T1000 (cell line): ENCODE data around the gene URB1.
"Not testable (repeated sequence)": the region's sequence is repeated elsewhere in the genome, so short reads cannot be mapped to it uniquely, and the experiment has no call there.

ENCODE experiments used
- DNase-seq: peaks from one replicate; lab custom pipeline; 2025; ENCODE audit warnings: mixed read lengths; lab: John Stamatoyannopoulos, UW

Gene URB1

DNA sequence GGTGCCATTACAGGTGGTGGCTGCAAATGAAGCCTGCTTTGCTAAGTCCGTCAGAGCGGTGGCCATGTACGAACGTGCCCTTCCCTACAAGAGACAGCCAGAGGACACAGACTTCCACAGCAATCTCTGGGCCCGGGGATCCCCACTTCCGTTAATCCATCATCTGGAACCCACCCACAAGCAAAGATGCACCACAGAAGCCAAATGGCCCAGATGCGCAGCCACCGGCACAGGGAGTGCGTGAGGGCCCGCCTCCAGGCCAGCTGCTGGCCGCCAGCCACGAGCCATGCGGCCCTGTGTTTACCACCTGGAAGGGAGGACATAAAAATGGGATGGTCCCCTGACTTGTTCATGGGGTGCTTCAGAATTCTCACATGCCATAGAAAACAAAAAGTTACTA lies 72.1 kb downstream of the URB1 start:
- DNase-seq, result no peak

DNA sequence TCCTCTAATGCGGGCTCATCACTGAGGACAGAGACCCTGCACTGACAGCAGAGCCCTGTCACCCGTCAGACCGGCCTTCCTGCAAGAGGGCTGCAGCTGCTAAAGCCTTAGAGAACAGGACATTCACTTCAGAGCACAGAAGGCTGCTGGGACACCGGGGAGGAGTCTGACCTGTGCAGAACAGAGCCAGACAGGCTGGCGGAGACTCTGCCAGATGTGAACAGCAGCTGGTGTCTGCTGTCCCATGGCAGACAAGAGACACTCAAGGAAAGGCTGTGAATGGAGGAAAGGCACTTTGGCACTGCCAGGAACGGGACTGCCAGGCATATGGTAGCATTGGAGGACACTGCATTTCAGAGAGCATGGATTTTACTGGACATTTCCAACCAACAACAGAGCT lies 72.8 kb downstream of the URB1 start:
- DNase-seq, result no peak

DNA sequence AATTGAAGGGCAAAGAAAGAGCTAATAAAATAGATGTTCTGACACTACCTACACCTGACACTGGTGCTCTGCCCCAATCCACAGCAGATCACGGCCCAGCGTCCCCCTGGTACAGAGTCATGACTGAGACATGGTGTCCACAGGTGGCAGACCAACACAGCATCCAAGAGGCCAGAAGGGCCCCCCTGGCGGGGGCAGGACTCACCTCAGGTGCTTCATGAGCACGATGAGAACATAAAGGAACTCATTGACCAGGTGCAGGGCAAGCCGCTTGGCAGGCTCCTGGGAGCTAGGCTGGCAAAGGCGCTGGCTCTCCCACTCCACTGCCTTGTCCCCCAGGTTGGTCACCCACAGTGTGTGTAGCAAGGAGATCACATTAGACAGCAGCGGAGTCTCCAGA lies 73.8 kb downstream of the URB1 start:
- DNase-seq, result no peak

DNA sequence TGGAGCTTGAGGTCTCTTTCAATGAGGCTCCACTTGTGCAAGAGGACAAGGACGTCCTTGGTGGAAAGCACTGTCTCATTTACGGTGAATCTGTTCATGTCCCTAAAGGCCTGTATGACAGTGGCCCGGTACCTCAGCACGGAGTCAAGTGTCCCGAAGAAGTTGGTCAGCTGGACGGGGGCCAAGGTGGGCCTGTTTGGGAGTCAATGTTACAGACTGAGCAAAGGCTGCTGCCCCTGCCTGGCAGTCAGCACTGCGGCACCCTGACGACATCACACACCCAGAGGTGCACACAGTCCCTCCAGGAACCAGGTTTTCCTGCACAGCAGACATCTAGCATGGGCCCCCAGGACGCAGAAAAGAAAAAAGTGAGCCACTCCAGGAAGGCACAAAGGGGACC lies 75.1 kb downstream of the URB1 start:
- DNase-seq, result no peak

DNA sequence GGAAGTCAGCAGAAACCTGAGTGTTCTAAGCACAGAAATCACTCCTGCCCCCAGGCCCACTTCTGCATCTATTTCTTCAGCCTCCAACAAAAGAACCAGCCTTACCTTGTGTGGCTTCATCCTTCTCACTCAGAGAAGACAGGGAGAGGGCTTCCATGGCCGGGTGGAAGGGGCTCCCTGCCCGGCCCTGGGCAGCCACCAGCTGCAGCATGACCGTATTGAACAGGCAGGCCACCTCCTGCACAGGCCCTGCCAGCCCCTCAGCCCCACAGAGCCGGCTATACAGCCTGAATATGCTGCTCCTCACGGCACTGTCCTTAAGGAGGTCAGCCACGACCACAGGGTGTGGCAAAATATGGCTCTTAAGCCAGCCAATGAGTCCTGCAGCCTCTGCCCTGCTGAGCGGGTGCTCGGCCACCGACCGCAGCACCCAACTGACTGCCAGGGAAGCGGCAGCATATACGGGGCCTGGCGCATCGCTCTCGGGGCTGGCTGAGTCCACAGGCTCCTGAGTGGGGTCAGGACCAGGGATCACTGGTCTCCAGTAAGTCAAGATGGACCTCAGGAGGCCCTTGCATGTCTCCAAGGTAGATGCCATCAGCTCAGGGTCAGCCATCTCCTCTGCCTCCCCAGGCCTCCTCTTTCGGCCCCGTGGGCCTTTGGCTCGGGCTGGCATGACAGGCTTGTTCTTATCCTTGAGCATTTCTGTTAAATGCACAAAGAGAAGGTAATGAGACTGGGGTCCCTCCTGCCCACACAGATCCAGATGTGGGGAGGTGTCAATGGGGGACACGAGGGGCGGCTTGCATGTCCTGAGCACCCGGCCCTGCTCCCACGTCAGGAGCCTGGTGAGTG lies 76.2 kb downstream of the URB1 start:
- DNase-seq, result no peak

DNA sequence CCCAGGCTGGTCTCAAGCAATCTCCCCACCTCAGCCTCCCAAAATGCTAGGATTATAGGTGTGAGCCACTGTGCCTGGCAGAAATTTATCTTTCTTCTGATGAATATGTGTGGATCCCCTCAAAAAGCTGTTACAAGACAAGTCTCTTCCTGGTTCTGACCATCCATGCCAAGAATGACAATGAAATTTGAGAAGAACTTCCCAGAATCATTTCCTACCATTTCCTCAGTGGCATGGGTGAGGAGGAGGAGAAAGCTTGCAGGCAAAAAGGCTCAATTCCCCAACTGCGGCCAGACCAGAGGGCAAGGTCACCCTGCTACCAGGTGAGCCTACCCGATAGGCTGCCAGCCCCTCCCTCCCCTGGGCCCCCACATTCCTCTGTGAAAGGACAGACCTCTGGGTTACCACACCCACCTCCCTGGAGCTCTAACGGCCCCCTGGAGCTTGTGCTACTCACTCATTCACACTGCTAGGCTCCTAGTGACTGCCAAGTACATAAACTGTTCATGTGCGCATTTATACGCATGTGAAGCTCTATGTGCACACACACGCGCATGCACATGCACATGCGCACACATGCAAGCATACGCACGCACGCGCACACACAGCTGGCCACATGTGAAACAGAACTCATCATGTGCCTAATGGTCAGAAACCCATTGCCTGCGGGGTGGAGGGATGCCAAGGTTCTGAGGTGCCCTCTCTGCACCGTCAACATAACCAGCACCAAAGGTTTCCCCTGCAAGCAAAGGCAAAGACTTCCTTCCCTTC lies 77.1 kb downstream of the URB1 start:
- DNase-seq, result no peak

DNA sequence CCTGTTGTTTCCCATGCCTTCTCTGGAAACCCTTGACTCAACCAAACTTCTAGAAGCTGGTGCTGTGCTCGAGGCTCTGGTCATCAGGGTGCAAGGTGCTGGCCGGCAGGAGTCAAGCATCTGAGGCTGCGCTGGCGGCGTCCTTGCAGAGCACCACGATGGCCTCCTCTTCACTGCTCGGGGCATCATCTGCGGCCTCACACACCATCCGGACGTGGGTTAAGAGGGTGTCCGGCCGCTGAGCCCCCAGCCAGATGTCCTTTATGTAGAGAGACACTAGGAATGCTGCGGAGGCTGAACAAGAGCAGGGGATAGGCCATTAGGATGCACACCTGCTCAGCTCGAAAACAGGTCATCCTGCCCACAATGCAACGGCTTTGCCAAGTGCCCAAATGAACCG lies 78.0 kb downstream of the URB1 start:
- no peak for DNase-seq

DNA sequence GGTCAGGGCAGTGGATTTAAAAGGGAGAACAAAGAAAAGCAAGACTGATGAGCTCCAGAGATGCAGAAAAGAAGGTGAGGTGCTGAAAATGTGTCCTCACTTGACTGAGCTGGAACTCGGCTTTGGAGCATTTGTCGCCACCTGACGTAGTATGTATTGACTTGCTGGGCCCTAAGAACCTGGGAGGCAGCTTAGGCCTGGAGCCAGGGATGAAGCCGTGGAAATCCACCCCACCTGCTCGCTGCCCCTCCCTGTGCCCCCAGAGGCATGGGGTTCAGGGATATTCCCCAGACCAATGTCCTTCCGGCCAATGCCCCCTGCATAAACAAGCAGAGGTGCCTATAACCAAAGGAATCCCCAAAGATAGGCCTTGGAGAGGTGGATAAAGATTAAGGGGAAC lies 79.8 kb downstream of the URB1 start:
- DNase-seq, result no peak

DNA sequence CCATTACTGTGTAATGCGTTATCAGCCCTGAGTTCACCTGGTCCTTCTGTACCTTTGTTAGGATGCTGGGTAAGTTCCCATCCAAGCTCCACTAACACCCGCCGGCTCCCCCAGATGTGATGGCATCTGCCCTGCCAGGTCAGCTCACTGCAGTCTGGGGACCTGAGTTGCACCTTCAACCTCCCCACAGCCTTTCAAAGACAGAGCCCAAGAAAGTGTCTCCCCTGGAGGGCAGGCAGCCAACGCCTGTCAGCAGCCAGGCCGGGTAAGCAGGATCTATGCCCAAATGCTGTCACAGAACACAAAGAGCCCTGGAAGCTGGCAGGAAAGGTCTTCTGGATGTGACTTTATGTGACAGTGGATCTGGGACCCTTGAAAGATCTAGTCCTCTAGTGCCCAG lies 80.5 kb downstream of the URB1 start:
- DNase-seq, result no peak

DNA sequence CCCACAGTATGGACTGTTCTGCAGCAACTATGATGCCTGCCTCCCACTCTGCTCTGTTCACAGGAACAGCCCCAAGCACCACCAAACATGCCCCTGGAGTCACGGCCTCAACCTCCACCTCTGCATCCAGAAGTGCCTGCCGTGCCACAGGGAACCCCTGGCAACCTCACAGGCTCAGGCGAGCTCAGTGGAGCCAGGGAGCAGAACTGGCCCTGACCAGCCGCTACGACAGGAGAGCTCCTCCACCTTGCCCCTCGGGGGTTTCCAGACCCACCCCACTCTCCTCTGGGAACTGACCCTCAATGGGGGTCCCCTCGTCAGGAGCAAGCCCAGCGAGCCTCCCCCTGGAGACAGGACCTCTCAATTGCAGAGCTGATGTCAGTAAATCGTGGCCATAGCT lies 81.2 kb downstream of the URB1 start:
- DNase-seq, result no peak

DNA sequence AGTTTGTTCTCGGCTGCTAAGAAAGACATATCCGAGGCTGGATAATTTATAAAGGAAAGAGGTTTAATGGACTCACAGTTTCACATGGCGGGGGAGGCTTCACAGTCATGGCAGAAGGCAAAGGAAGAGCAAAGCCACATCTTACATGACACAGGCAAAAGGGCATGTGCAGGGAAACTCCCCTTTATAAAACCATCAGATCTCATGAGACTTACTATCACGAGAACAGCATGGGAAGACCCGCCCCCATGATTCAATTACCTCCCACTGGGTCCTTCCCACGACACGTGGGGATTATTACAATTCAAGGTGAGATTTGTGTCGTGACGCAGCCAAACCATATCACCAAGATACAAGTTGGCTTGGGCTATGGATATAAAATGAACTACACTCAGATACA lies 81.8 kb downstream of the URB1 start:
- not testable (repeated sequence) for DNase-seq

DNA sequence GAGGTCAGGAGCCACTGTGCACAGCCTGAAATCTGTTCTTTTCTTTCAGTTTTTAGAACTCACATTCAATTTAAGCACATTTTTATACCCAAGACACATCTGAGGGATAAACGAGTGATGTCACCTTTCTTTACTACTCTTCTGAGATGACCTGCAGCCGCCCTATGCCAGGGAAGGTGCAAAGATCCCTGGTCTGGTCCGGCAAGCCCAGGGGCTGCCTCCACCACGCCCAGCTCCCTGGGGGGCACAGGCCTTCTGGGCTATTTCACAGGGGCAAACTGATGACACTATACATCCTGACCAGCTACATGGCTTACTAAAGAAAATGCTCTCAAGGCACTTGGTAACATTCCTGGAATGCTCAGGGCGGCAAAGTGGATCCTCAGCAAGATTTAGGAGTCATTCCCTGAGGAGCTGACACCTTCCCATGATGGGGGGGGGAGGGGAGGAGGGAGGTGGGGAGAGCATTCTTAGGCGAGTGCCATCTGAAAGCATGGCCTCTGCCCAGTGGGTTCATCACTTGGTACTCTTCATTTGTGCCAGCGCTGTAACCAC lies 82.8 kb downstream of the URB1 start:
- no peak for DNase-seq

DNA sequence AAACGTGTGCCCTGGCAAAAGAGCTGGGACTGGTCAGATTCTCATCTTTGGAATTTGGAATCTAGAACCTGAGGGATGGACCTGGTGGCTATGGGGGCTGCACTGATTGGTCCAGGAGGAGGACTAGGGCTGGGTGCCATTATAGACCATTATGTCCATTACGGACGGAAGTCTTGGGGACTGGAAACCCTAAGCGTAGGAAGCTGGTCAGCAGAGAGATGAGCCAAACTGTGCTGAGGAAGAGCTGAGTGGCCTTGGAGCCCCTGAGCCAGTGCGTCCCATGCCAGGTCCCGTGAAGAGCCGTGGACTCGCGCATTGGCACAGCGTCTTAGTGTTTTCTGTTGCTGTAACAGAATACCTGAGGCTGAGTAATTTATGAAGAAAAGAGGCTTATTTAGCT lies 84.1 kb downstream of the URB1 start:
- no peak for DNase-seq

DNA sequence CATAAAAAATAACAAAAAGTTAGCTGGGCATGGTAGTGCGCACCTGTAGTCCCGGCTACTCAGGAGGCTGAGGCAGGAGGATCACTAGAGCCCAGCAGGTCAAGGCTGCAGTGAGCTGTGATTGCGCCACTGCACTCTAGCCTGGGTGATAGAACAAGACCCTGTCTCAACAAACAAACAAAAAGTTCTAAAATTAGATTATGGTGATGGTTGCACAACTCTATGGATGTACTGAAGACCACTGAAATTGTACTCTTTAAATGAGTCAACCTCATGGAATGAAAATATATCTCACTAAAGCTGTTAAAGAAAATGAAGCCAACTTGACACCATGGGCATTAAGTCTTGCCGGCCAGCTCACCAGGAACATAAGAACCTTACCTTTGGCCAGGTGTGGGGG lies 85.1 kb downstream of the URB1 start:
- no peak for DNase-seq

DNA sequence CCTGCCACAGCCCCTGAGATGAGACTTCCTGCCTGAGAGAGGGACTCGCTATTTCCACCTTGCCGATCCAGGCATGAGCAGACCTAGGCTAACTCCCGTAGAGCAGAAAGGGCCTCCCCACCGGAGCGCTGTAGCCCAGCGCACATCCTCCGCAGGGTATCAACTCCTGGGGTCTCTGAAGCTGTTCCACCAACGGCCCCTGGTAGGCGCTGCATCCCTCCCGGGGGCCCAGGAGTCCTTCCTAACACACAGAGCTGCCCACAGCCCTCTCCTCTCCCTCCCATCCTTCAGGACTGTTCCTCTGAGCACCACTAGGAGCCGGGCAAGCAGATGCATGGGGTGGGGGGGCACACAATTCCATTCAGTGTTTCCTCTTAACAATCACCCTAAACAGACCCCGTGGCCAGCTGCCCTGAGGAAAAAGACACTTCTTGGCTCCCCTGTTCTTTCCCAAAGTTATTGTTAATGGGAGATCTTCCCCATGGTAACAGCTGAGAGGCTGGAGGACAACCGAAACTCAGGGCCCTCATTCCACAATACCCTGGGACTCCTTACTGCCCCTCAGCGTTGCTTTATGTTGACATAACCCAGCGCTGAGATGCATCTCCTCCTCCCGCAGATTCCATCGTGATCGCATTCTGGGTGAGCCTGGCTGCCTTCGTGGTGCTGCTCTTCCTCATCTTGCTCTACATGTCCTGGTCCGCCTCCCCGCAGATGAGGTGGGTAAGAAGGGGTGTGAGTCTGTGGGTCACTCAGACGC lies 86.6 kb downstream of the URB1 start:
- DNase-seq, result no peak

DNA sequence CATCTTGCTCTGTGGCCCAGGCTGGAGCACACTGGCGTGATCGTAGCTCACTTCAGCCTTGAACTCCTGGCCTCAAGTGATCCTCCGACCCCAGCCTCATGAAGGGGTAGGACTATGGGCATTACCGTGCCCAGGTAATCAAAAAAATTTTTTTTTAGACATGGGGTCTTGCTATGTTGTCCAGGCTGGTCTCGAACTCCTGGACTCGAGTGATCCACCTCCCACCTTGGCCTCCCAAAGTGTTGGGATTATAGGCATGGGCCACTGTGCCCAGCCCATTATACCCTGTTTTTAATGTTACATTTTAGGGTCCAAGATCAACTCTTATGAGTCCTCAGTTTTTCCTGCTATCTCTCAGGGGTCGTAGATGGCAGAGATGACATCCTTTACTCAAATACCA lies 87.8 kb downstream of the URB1 start:
- DNase-seq, result no peak

DNA sequence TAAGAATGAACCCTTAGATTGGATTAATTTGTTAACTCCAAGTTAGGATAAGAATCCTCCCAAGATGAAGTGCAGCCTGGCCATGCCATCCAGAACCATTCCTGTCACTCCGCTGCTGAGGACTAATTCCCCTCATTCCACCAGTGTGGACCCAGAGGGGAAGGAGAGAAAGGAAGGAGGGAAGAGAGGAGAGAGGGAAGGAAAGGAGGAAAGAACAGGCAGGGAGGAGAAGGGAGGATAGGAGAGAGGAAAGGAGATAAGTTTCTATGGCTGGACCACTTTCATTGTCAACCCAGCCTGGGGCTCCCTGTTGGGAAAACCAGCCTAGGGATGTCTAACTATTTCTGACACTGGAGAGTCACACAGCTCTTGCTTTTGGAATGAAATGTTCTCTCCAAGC lies 89.4 kb downstream of the URB1 start:
- DNase-seq, result no peak

DNA sequence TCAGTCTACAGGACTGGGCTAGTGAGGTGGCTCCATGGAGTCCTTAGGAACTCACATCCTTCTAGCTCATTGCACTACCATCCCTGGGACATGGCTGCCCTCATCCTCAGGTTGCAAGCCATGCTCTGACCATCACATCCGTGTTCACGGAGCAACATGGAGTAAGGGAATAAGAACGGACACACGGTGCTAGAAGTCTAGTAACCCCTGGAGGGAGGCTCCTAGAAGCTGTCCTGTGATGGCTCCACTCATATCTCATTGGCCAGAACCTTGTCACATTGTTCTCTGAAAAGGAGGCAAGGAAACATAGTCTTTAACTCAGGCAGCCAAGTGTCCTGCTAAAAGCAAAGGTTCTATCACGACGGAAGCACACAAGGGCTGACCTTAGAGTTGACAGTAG lies 90.3 kb downstream of the URB1 start:
- no peak for DNase-seq

DNA sequence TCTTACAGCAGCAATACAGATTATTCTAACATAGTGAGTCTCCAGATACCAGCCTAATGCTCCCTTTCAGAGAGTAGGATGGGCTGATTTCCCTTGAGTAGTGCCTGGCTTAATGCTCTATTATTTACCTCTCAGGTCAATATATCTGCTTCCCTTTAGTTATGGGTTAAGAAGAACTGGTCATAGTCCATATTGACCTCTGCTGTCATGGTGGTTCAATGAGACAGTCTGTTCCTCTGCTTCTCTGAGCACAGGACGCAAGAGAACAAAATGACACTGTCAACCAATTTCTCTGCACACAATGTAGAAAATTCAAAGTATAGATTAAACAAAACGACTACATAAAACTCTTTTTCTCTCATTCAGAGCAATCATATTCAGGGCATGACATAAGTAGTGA lies 91.2 kb downstream of the URB1 start:
- no peak for DNase-seq

DNA sequence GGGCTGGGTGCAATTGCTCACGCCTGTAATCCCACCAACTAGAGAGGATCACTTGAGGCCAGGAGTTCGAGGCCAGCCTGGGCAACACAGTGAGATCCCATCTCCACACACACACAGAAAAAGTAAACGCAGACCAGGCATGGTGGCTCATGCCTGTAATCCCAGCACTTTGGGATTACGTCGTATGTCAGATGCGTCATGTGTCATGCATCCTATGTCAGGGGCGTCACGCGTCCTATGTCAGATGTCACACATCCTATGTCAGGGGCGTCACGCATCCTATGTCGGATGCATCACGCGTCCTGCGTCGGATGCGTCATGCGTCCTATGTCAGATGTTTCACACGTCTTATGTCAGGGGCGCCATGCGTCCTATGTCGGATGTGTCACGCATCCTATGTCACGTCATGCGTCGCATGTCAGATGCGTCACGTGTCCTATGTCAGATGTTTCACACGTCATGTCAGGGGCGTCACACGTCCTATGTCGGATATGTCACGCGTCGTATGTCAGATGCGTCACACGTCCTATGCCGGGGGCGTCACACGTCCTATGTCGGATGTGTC lies 92.6 kb downstream of the URB1 start:
- no peak for DNase-seq

DNA sequence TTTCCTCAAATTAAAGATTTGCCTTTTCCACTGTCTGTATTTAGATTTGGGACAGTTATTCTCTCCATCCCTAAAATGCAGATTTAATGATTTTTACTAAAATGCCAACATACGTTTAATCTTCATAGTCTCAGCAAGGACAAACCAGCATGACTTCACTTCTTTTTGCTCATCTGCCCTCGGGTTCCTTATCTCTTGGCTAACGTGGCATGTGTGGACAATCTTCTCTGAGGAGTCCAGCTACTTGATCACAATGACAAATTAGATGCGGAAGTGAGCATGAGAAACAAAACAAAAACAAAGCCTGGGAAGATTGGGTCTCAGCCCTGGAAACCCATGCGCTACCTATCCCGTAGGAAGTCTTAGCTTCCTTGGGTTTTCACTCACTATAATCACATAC lies 93.1 kb downstream of the URB1 start:
- DNase-seq, result no peak

DNA sequence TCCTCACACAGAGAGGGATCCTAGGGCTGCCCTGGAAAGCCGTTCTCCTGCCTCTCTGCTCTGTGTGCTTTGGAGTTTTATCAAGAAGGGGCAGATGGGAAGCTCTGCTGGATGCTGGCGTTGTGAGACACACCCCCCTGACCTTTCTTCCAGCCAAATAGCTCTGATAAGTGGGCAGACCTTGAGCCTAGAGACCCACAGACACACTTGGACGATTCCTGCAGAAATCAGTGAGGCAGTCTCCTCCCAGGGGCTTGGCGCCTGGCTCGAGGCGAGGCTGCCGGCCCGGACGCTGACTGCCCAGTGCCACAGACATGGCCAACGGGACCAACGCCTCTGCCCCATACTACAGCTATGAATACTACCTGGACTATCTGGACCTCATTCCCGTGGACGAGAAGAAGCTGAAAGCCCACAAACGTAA lies 94.1 kb downstream of the URB1 start, which contains the start of gene MRAP:
Gene MRAP (plus strand): TSS at position 198 of the 424 bp plus-strand sequence. CDS start 117 bp downstream, at position 315.
- no peak for DNase-seq
